ENCODE results near the gene NEUROD4.

Gene NEUROD4

DNA sequence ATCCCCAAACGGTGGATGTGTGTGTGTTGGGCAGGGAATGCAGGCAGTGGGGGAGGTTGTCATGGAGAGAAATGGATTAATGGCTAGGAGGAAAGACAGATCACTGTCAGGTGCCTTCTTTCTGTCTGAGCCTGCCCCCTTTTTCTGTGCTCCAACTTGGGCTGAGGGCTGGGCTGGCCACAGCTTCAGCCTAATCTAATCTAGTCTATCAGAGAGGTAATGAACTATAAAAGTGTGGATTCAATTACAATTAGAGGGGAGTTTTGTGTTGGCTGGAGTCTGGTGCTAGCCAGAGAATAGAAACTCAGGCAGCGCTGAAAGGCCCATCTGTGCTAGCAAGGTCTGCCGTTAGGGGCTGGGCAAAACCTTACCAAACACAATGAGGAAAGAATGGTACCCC lies 41.2 kb downstream of the NEUROD4 start:
- DNase-seq: no peak

DNA sequence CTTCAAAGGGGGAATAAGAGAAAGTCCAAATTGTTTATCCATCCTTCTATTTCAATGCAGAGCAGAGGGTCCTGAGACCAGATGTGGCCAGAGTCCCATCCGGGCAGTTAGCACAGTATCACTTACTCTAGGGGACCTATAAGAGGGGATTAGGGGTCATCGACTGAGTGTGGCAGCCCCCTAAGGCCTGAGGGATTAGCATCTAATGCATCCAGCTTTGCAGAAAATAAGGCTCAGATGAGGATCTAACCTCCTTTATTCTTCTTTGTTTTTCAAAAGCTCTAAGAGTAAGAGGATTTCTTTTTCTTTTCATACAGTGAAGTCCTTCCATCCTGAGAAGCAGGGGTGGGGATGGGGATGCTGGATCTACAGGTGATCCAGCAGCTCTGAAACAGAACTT lies 43.5 kb downstream of the NEUROD4 start:
- DNase-seq: no peak

DNA sequence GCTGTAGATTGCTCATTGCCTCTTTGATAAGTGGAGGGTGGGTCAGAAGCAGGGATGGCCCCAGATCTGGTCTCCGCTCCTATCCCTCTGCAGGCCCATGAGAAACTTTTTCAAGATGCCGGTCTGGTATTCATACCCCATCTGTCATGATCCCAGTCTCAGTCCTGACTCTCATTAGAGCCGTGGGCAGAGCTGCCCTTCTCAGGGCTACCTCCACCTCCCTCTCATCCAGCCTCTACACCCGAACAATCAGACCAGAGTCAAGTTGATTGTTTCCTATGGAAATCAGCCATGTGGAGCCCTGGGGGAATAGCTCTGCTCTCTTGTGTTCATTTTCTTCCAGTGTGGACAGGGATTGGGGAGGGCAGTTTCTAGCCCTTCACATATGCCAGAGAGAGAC lies 45.8 kb downstream of the NEUROD4 start:
- no peak for DNase-seq

DNA sequence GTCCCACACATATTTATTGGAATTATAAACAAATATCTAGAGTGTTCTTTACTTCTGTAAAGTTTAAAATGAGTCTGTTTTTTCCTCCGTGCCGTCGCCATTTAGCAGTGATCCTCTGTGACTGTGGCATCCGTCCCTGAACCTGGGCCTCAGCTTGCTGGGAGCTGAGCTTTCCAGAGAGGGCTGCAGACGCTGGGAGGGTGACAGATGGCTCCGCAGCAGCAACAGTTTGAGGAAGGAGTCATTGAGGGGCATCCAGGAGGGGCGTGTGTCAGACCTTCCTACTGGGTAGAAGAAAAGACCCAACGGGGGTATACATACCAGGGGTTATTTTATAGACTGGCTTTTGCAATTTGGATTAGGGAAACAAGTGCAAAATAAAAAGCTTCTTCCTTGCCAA lies 47.9 kb downstream of the NEUROD4 start:
- DNase-seq: no peak

DNA sequence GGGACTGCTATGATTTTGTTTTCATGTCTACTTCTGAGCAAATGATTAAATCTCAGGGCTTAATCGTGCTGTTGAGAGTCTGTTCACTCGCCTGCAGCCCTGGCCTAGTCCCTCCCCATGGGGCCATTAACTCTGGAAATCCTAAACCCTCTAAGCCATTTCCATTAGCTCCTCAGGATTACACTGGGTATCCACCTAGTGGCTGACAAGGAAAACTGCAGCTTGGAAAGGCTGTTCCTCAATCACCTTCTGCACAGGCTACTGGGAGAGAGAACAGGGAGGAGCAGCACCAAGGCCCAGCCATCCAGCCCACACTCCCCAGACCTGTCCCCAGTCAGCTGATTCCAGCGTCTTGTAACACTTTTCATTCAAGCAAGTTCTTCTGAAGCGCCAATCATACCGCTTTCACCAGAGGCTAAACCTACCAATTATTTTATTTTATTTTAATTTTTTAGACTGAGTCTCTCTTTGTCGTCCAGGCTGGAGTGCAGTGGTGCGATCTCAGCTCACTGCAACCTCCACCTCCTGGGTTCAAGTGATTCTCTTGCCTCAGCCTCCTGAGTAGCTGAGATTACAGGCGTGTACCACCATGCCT lies 48.7 kb downstream of the NEUROD4 start:
- peak; percentile 67 for DNase-seq

DNA sequence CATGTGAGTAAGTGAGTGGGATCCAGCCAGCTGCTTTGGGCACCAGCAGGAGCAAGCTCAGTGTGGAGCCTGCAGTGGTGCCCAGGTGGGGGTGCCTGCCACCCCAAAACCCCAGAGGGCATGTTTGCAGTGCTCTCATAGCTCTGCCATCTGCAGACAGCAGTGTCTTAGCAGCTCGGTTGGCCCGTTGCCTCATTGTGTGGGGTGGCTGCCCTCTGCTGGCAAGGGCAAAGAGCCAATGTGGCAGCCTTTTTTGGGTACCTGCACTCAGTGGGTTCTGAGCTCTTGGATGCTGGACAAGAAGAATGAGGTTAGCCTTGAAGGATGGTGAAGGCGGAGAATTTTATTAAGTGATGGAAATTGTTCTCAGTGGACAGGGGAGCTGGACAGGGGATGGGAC lies 52.3 kb downstream of the NEUROD4 start:
- no peak for DNase-seq

DNA sequence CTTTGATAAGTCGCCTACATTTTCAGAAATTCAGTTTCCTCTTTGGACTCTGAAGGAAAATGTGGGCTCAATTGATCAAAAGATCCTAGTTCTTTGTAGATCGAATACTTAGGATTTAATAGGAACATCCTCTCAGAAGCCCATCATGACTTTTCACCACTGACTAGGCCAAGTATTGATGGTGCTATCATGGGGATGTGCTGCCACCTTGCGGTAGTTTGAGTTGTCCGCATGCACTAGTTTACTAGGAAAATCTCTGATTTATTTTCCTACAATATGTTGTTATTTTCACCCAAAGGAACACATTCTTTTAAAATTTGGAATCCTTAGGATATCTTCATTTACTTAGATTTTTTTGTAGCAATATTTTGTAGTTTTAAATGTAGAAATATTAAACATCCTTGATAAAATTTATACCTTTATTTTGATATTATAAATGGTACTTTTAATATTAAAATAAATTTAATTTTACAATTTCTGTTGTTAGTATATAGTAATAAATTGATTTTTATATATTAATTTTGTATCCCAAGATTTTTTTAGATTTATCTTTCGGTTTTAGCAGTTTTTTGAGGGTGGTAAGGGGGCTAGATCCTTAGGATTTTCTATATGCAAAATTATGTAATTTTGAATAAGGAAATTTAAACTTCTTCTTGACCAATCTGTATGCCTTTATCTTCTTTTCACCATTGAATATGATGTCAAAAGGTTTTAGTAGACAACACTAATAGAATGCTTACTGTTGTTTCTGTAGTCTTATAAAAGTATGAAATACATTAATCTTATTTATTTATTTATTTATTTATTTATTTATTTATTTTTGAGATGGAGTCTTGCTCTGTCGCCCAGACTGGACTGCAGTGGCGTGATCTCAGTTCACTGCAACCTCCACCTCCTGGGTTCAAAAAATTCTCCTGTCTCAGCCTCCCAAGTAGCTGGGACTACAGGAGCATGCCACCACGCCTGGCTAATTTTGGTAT lies 53.6 kb downstream of the NEUROD4 start:
- peak; percentile 64 for DNase-seq

DNA sequence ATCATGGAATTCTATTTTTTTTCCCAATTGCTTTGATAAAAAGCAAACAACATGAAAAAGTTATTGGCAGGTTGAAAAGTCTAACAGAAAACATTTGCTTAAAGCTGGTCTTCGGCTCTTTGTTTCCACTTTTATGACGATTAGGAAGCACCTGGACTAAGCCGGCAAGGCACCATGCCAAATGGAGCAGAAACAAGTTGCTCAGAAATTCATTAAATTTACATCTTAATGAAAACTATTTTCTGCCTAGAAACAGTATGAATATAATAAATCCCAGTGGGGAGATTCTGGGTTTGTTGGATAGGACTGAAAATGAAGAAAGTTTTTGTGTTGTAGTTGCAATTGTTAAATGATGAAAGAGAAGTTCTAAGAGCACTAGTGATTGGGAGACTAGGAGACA lies 55.0 kb downstream of the NEUROD4 start:
- DNase-seq: no peak

All from NCI-H748 treated with DMSO at 0.1 percent for 48 hours (cell line).